ENCODE data around the gene RUNDC1.

Gene RUNDC1

DNA sequence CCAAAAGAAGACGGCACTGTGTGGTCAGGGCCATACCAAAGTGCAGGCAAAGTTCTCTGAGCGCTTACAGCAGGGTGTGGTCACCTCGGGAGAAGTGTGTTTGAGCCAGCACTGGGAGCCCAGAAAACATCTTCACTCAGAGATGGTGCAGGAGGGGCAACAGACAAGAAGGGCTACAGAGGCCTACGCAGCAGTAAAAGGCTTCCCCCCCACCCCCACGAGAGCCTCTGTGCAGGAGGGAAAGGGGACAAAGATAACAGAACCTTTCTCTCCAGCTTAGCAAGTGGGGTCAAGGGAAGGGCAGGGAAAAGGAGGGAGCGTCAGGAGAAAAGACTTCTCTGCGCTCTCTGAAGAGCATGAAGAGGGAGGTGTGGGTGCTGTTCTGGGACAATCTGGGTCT, 39.1 kb downstream of the RUNDC1 start:
- no peak for DNase-seq (ENCODE audit: low read depth, low spot score)
- no peaks in the 10 kb centered on the region for H3K27me3 ChIP-seq (ENCODE audit: control insufficient read depth, insufficient read depth, low read length)
- no CpG with 5 or more reads among the region's 7 CpGs for WGBS (ENCODE audit: insufficient coverage, insufficient read length)
- peaks cover 4% of the 10 kb centered on the region; the same call in 1 of the 2 replicates for H3K4me1 ChIP-seq (ENCODE audit: control insufficient read depth, insufficient read depth, low read length)
- H3K9me3 ChIP-seq (ENCODE audit: control insufficient read depth, insufficient read depth, low read length), result no peaks in the 10 kb centered on the region
- H3K4me3 ChIP-seq (ENCODE audit: low read length), result no peak overlapping the region
- peaks cover 27% of the 10 kb centered on the region for H3K36me3 ChIP-seq (ENCODE audit: control insufficient read depth, insufficient read depth, low read length)
- no peak overlapping the region for H3K27ac ChIP-seq (ENCODE audit: low read length)

GRCh38 chr17:43020030-43020621, 39.8 kb downstream of the RUNDC1 start:
- H3K9me3 ChIP-seq (ENCODE audit: control insufficient read depth, insufficient read depth, low read length), result no peaks in the 10 kb centered on the region
- no CpG with 5 or more reads among the region's 6 CpGs for WGBS (ENCODE audit: insufficient coverage, insufficient read length)
- peaks cover 4% of the 10 kb centered on the region; the same call in 1 of the 2 replicates for H3K4me1 ChIP-seq (ENCODE audit: control insufficient read depth, insufficient read depth, low read length)
- no peak for DNase-seq (ENCODE audit: low read depth, low spot score)
- H3K4me3 ChIP-seq (ENCODE audit: low read length), result no peak overlapping the region
- H3K36me3 ChIP-seq (ENCODE audit: control insufficient read depth, insufficient read depth, low read length), result peaks cover 25% of the 10 kb centered on the region
- no peak overlapping the region for H3K27ac ChIP-seq (ENCODE audit: low read length)
- no peaks in the 10 kb centered on the region for H3K27me3 ChIP-seq (ENCODE audit: control insufficient read depth, insufficient read depth, low read length)

DNA sequence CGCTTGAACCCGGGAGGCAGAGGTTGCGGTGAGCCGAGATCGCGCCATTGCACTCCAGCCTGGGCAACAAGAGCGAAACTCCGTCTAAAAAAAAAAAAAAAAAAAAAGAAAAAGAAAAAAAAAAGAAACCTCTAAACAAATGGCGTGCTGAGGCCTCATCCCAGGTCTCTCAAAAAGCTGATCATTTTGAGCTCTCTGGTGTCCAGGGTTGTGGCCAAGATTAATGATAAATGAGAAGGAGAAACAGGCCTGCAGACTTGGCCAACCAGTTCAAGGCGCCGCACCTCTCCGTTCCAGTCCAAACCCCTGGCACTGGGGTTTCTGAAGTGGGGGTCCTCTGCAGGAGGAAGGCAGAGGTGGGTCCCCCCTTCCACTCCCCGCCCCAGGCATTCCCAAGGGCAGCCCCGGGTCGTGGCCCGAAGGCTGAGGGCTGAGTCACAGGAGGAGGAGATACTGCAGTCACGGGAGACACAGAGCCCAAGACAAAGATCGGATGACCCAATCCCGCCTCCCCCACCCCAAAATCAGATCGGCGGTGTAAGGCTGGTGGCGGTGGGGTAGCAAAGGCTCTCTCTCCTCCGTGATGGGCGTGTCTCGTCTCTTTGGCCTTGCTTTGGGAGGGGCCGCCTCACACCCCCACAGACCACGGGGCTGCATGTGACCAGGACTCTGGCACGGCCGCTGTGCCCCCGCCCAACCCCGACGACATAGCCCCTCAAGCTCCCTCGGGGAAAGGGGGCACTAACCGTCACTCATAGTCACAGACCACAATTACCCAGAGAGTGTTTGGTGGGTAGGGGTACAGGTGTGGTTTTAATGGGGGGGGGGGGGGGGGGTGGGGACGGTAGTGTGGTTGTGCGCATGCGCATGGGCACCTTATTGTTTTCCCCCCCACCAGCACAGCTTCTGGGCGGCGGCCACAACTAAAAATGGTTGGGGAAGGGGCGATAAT, 40.7 kb downstream of the RUNDC1 start:
- no CpG with 5 or more reads among the region's 40 CpGs for WGBS (ENCODE audit: insufficient coverage, insufficient read length)
- H3K4me1 ChIP-seq (ENCODE audit: control insufficient read depth, insufficient read depth, low read length), result peaks cover 2% of the 10 kb centered on the region; the same call in 1 of the 2 replicates
- DNase-seq (ENCODE audit: low read depth, low spot score), result no peak
- H3K27me3 ChIP-seq (ENCODE audit: control insufficient read depth, insufficient read depth, low read length), result no peaks in the 10 kb centered on the region
- H3K4me3 ChIP-seq (ENCODE audit: low read length), result peak overlapping the region; percentile 60
- no peak overlapping the region for H3K27ac ChIP-seq (ENCODE audit: low read length)
- no peaks in the 10 kb centered on the region for H3K9me3 ChIP-seq (ENCODE audit: control insufficient read depth, insufficient read depth, low read length)
- peaks cover 15% of the 10 kb centered on the region for H3K36me3 ChIP-seq (ENCODE audit: control insufficient read depth, insufficient read depth, low read length)

DNA sequence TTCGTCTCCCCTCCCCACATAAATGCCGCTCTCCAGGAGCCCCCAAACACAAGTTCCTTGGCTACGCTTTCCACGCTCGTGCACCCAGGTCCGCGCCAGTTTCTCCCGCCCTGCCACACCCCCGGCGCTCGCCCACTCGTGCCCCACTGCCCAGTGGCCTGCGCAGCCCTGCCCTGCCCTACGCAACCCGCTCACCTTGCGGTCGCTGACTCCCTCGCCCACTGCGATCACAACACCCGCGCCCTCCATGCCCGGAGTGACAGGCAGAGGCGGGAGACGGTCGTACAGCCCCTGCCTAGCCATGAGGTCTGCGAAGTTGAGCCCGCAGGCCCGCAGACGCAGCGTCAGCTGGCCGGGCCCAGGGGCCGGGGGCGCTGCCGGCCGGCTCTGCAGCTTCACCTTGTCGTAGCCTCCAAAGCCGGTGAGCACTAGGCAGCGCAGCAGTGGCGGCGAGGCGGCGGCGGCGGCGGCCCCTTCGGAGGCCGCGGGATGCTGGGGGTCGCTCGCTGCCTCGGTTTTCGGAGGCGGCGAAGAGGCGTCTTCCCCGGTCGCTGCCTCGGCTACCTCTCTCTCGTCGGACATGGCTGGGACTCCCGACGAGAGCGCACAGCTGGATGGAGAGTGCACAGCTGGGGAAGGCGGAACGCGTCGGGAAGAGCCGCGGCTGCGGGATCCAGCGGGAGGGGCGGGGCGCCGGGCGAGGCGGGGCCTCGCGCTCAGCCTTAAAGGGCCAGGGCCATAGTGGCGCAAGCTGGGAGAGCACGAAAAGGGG, 41.6 kb downstream of the RUNDC1 start, which contains the start of gene VAT1:
TSS of gene VAT1 (minus strand) at position 645 of the 772 bp plus-strand sequence. CDS start at position 582, 63 bp downstream.
- H3K9me3 ChIP-seq (ENCODE audit: control insufficient read depth, insufficient read depth, low read length), result no peaks in the 10 kb centered on the region
- no peak within 1 kb of the TSS for H3K27ac ChIP-seq (ENCODE audit: low read length)
- WGBS (ENCODE audit: insufficient coverage, insufficient read length), result no CpG with 5 or more reads among the region's 80 CpGs
- peaks cover 11% of the 10 kb centered on the region for H3K36me3 ChIP-seq (ENCODE audit: control insufficient read depth, insufficient read depth, low read length)
- H3K4me3 ChIP-seq (ENCODE audit: low read length), result peak within 1 kb of the TSS; percentile 60
- no peaks in the 10 kb centered on the region for H3K27me3 ChIP-seq (ENCODE audit: control insufficient read depth, insufficient read depth, low read length)
- H3K4me1 ChIP-seq (ENCODE audit: control insufficient read depth, insufficient read depth, low read length), result peaks cover 3% of the 10 kb centered on the region
- no peak for DNase-seq (ENCODE audit: low read depth, low spot score)

GRCh38 chr17:43024407-43025289, 44.3 kb downstream of the RUNDC1 start, which contains the start of gene RND2:
RND2 (plus strand) TSS chr17:43025231; CDS start chr17:43025348, 117 bp downstream.
- no peak within 1 kb of the TSS for H3K27ac ChIP-seq (ENCODE audit: low read length)
- WGBS (ENCODE audit: insufficient coverage, insufficient read length), result no CpG with 5 or more reads among the region's 61 CpGs
- peaks cover 16% of the 10 kb centered on the region for H3K4me1 ChIP-seq (ENCODE audit: control insufficient read depth, insufficient read depth, low read length)
- no peaks in the 10 kb centered on the region for H3K27me3 ChIP-seq (ENCODE audit: control insufficient read depth, insufficient read depth, low read length)
- peak; percentile 96 for DNase-seq (ENCODE audit: low read depth, low spot score)
- H3K9me3 ChIP-seq (ENCODE audit: control insufficient read depth, insufficient read depth, low read length), result no peaks in the 10 kb centered on the region
- H3K36me3 ChIP-seq (ENCODE audit: control insufficient read depth, insufficient read depth, low read length), result no peaks in the 10 kb centered on the region
- H3K4me3 ChIP-seq (ENCODE audit: low read length), result peak within 1 kb of the TSS; percentile 53

- peak overlapping the region; percentile 53 for H3K4me3 ChIP-seq (ENCODE audit: low read length)
- H3K27ac ChIP-seq (ENCODE audit: low read length), result no peak overlapping the region
- no CpG with 5 or more reads among the region's 27 CpGs for WGBS (ENCODE audit: insufficient coverage, insufficient read length)
- H3K4me1 ChIP-seq (ENCODE audit: control insufficient read depth, insufficient read depth, low read length), result peaks cover 16% of the 10 kb centered on the region
- DNase-seq (ENCODE audit: low read depth, low spot score), result no peak
- H3K27me3 ChIP-seq (ENCODE audit: control insufficient read depth, insufficient read depth, low read length), result no peaks in the 10 kb centered on the region
- no peaks in the 10 kb centered on the region for H3K9me3 ChIP-seq (ENCODE audit: control insufficient read depth, insufficient read depth, low read length)
- no peaks in the 10 kb centered on the region for H3K36me3 ChIP-seq (ENCODE audit: control insufficient read depth, insufficient read depth, low read length)
Observed at GRCh38 chr17:43025290-43025657, 44.9 kb downstream of the RUNDC1 start.

- Histone ChIP-seq H3K4me3 (ENCODE audit: low read length) (peak overlapping the region; percentile 53; the same call in 1 of the 2 replicates), H3K27ac (ENCODE audit: low read length) (no peak overlapping the region), H3K9me3 (ENCODE audit: control insufficient read depth, insufficient read depth, low read length) (no peaks in the 10 kb centered on the region), H3K27me3 (ENCODE audit: control insufficient read depth, insufficient read depth, low read length) (no peaks in the 10 kb centered on the region), H3K4me1 (ENCODE audit: control insufficient read depth, insufficient read depth, low read length) (peaks cover 16% of the 10 kb centered on the region), H3K36me3 (ENCODE audit: control insufficient read depth, insufficient read depth, low read length) (no peaks in the 10 kb centered on the region)
- no peak for DNase-seq (ENCODE audit: low read depth, low spot score)
- no CpG with 5 or more reads among the region's 16 CpGs for WGBS (ENCODE audit: insufficient coverage, insufficient read length)
Observed at GRCh38 chr17:43025766-43026537, 45.6 kb downstream of the RUNDC1 start.

DNA sequence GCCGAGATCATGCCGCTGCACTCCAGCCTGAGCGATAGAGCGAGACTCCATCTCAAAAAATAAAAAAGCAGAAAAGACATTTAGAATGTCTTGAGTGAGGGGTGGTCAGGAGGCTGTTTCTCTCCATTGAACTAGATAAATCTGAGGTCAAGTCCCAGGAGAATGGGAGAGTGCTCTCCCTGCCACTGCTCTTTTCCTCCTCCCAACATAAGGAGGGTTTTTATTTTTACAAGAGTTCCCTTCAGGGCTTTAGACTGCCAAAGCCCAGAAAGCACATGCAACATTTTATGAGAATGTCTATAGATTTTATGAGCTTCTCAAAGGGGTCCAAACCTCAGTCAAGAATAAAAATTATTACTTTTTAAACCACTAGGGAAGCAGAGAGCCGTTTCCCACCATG, 46.2 kb downstream of the RUNDC1 start:
- no peak for DNase-seq (ENCODE audit: low read depth, low spot score)
- Histone ChIP-seq H3K4me3 (ENCODE audit: low read length) (no peak overlapping the region), H3K27me3 (ENCODE audit: control insufficient read depth, insufficient read depth, low read length) (no peaks in the 10 kb centered on the region), H3K4me1 (ENCODE audit: control insufficient read depth, insufficient read depth, low read length) (peaks cover 16% of the 10 kb centered on the region), H3K27ac (ENCODE audit: low read length) (no peak overlapping the region), H3K36me3 (ENCODE audit: control insufficient read depth, insufficient read depth, low read length) (no peaks in the 10 kb centered on the region), H3K9me3 (ENCODE audit: control insufficient read depth, insufficient read depth, low read length) (no peaks in the 10 kb centered on the region)
- no CpG with 5 or more reads among the region's 5 CpGs for WGBS (ENCODE audit: insufficient coverage, insufficient read length)

Data from iPS DF 6.9 (cell line).